GM18502 (cell line): Measurements from ENCODE around the gene CARMIL1.
A peak's percentile ranks its signal among the peaks of the same experiment; 100 is the strongest.
"Not testable (repeated sequence)": the region's sequence is repeated elsewhere in the genome, so short reads cannot be mapped to it uniquely, and the experiment has no call there.

Experiments used
- ATAC-seq: cut with Tn5 transposase; IDR thresholded peaks from one replicate; pipeline ENCODE4 v1.9.1; 2021; ENCODE audit warnings: mild to moderate bottlenecking; ENCODE audit not compliant: unreplicated experiment, poor library complexity

Gene CARMIL1

DNA sequence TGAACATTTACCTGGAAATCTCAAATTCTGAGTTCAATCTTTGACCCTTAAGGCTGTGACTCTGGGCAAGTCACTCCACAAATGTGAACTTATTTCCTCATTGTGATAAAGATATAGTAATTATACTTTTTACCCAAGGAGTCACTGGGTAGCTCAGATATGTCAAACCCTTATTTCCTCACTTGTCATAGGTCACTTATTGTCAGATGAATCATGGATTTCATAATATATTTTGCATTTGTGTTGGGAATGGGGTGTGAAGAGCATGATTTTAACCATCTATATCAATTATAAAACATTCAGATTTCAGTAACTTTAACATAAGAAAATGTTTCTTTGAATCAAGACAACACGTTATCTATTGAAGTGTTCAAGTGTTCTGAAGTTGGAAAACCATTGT is 3.7 kb upstream of the CARMIL1 start:
- ATAC-seq: no peak

DNA sequence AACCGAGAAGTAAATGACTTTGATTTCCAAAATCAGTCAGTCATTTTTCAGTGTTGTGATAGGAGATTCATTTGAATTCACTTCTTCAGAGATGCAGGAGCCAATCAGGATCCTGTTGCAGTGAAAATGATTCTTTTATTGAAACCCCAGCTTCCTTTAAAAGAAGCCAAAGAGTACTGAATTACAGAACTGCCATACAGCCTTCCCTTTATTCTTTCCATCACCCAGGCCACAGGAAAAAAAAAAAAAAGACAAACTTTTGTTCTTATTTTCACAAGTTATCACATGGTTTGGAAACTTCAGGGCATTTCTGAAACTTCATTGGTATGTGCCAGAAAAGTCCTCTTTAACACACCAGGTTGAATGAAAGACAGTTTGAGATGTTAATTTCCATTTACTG is 1.8 kb upstream of the CARMIL1 start:
- no peak for ATAC-seq

DNA sequence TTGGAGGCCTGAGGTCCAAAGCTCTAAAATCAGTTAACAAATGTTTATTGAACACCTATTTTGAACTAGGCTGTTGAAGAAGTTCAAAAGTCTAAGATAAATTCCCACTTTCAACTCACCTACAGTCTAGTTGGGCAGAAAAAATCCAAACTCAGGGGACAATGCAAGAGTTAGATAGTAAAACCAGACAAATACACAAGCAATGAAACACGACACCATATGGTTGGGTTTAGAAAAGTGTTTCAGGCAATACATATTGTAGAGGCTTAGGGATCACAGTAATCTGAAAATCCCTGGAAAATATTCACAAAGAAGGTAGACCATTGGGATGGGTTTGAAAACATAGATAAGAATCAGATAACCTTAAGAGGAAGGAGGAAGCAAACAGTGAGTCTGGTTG is 1.3 kb upstream of the CARMIL1 start:
- no peak for ATAC-seq

DNA sequence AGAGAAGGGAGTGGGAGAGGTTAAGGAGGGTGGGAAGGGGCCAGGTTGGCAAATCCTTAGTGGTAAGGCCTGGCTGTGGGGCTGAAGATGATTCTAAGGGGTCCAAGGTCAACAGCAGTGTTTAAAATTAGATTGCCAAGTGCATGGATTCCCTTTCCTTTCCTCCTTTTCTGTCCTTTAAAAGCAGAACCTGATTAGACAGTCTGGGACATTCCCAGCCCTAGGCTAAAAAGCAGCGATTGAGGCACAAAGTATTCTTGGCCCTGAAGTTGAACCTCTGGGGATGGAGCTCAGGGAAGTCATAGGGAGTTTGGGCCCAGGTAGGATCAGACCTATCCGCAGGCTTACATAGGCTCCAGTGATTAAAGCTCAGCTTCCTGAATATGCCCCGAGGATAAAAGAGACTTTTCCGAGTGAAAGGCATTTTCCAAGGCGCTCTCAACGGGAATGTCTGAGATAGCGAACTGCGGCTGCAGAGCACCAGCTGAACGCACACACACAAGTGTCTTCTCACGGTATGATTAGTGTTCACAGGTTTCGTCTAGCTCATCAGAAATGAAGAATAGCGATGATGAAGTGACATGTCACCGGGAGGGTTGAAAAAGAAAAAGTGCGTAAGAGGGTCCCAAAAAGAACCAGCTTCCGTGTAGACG is 787 bp upstream of the CARMIL1 start:
- peak; percentile 34 for ATAC-seq

DNA sequence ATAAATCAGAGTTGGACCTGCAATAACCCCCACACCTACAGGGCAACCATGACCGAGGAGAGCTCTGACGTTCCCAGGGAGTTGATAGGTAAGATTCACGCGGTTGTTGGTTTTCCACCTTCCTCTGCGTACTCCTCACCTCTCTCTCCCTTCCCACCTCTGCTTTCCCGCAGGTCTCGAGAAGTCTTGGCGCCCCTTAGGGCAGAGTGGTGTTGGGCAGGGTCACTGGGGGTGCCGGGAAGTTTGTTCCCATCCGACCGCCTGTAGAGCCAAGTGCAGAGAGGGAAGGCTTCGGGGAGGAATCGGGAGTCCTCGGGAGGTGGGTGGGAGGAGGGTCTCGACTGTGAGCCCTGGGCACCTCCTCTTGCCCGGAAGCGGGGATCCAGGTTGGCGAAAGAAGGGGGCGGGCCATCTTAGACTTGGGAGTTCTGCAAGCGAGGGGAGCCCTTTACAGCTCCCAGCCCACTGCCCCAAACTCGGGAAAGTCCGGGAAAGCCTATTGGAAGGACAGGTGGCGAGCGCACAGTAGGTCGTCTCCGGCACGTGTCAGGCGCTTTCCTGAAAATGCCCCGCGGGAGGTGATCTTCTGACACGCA is 672 bp downstream of the CARMIL1 start:
- ATAC-seq: no peak

DNA sequence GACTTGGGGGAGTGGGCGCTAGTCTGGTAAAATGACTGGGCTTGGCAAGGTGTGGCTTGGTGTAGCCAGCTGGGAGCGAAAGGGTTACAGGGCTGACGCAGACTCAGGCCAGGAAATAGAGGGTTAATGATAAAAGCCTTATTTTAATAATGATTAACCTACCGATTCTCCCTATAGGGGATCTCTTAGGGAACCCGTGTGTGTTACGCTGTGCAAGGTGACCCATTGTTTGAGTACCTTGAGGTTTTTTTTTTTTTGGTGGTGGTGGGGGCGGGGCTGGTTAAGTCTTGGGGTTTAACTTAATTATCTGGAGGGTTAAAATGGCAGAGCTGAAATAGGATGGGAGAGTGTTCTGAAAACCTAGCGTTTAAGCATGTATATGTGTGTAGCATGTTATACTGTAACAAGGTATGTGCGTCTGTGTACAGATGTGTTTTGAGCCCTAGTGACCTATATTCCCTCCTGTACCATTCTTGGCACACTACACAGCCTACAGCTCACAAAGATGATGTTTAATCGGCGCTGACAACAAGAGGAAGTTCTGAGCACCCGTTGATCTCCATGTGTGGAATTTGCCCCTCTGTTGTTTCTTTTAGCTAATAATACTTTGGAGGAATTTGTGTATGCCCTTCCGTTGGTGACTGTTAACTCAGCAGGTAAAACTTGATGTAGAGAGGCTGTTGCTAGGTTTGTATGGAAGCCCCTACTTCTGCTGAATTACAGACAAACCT is 1.3 kb downstream of the CARMIL1 start:
- no peak for ATAC-seq

DNA sequence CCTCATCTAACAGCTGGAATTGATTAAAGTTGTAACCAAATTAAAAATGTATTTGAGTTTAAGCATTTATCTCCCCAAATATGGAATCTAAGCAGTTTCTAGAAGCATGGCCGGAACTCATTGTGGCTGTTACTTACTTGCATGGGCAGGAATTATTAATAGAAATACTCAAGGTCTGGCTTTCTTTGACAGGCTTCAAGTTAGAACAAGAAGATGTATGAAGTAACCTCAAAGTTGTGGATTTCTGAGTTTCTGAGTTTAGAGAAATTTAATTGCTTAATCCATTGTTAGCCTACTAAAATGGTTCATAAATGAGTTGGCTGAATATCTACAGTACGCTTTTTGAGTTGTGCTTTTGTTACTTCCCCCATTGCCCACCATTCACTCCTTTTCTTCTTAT is 7.7 kb downstream of the CARMIL1 start:
- ATAC-seq: no peak

DNA sequence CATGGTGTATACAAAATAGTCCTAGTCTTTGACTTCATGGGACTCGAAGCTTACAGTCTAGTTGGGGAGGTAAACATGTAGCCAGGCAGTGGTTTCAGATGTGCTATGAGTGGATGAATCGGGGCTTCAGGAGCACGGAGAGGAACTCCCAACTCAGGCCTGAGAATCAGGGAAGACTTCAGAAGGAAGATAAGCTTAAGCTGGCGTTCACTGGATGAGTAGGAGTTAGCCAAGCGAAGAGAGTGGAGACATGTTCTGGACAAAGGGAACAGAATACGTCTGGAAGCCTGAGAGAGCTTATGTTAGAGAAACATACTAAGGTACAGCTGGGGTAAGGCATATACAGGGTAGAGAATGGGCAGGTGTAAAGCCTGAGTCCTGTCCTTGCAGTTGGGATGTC is 8.8 kb downstream of the CARMIL1 start:
- ATAC-seq: no peak

DNA sequence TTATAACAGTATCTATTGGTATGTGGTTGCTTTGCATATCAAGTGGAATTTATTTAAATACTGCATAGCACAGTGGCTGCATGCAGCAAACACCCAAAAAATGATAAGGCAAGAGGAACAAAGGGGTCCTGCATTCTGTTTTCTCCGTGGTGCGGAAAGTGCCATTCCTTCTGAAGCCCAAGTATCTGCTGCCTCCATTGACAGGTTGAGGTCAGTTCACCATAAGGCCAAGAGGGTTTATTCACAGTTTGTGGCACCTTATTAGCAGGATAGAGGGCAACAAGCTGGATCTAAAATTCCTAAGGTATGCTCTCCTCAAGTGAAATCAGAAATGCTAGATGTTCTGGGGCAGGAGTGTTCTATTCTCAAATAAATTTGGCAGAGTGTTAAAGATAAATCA is 9.3 kb downstream of the CARMIL1 start:
- ATAC-seq: no peak

DNA sequence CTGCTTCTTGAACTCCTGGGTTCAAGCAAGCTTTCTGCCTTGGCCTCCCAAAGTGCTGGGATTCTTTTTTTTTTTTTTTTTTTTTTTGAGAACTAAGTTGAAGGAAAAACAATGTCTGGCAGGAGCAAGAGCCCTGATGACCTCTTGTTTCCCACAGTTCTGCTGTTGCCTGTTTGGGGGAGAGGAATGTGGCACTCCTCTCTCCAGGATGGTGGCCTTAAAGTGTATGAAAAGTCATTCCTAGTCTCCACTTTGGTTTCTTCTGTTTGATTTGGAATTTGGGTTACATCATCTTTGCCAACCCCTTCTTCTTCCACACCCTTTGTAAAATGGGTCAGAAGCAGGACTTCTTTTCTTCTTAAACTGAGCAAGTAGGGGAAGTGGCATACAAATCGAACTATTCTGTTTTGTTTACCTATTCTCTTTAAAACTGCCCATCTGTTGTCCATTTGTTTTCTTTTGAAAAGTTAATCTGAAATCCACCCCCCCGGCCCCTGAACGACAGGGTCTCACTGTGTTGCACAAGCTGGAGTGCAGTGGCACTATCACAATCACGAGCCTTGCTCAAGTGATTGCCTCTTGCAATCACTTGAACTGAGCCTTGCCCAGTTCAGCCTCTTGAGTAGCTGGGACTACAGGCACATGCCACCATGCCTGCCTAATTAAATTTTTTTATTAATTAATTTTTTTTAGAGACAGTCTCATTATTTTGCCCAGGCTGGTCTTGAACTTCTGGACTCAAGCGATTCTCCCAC is 11.3 kb downstream of the CARMIL1 start:
- no peak for ATAC-seq

DNA sequence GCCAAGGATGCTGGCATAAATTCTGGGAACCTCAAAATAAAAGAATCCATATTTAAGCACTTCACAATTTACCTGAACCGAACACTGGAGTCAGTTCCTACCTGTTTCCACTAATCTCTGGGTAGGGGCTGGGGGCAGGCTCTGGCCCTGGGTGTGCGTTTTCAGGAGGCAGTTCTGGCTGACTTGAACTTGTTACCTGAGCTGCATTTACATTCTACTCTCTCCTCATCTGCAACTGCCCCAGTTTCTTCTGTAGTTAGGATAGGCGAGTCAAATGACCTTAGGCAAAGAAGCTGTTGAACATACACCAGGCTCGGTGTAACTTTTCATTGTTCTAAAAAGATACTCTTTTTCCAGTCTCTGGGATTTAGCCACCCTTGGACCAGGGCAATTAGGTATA is 13.2 kb downstream of the CARMIL1 start:
- no peak for ATAC-seq

DNA sequence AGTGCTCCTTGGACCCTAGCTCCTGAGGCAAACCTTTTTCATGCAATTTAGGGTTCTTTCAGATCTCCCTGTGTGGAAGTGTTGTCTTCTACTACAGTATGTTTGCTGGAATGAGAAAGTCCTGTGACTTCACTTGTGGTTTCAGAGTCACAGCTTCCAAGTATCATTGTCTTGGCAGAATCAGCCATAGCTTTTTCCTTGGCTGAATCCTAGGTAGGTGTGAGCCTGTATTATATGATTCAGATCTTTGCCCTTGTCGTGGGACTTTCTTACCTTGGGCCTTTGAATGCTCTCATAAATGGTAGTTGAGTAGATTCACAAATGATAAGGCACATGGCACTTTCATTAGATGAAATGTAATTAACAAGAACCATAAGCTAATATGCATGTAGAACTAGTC is 16.5 kb downstream of the CARMIL1 start:
- ATAC-seq: no peak

DNA sequence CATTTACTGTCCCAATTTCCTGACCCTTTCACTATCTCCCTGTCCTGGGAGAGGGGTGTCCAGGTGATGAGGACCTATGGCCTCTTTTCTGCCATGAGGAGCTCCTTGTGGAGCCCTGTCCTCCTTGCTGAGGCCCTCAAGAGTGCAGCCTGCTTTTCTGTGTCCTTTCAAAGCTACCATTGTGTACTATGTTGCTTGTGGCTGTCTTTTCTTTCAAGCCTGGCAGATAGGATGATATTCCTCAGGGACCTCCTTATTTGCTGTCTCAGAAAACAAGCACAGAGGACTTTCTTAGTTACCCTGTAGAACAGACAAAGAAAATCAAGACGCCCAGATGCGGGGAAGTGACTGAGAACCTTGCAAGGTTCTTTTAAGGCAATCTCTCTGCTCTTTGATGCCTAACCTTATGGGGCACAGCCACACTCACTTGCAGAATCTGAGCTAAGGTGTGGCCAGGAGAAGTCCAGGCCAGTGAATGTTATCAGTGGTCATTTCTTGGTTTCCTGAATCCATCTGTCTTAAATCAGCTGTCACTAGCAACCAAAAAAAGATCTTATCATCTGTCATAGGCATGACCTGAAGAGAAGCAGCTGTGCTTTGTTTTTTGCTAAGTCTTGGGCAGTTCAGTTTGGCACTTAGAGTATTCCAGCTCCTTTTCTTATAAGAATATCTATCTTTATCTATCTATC is 17.2 kb downstream of the CARMIL1 start:
- no peak for ATAC-seq

DNA sequence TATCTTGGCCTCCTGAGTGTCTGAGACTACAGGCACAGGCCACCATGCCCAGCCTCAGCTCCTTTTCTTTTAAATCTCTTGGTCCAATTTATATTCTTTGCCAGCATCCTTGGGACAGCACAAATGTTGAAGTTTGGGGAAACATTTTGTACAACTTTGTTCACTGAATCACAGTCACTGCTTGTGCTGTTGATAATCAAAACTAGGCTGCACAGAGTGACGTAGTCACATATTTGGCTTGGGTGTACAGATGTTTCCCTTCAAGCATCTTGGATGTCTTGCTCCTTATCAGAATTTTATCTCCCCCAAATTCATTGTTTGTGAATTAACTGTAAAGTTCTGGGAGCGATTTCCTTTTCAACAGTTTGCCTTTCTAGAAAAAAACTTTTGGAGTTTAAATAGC is 17.9 kb downstream of the CARMIL1 start:
- no peak for ATAC-seq

DNA sequence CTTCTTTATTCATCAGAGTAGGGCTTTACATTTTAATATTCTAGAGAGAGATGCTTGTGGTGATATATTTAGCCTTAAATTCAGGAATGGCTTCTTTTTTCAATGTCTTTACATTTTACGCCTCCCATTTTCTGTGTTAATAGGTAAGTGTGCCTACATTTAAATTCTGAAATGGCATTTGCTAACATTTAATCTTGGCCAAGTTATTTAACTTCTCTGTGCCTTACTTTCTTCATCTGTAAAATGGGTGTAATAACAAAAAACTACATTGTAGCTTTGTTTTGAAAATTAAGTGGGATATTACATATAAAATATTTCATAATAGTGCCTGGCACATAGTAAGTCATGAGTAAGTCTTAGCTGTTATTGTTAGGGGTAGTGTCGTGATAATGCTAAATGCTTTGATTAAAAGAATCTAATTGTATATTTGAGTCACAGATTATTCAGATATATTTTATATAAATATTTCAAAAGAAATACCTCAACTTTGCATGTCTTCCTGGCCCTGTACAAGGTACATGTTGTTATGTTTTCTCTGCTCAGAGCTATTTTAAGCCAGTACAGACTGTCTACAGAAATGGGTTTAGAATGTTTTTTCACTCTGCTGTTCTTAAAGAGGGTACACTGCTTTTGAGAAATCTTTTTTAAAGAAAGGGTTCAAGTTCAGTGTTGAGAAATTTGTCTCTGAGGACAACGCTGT is 18.8 kb downstream of the CARMIL1 start:
- ATAC-seq: no peak

DNA sequence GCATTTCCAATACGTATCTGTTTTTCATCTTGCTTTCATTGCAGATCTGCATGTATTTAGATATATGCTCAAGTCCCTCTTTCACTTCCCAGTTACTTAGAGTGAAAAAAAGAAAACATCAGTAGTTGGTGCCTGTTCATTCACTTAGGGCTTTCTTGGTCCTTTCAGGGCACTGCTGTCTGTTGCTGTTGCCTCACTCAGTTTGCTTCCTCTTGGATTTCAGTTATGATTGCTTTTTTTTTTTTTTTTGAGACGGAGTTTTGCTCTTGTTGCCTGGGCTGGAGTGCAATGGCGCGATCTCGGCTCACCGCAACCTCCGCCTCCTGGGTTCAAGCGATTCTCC is 19.3 kb downstream of the CARMIL1 start:
- ATAC-seq: not testable (repeated sequence)

DNA sequence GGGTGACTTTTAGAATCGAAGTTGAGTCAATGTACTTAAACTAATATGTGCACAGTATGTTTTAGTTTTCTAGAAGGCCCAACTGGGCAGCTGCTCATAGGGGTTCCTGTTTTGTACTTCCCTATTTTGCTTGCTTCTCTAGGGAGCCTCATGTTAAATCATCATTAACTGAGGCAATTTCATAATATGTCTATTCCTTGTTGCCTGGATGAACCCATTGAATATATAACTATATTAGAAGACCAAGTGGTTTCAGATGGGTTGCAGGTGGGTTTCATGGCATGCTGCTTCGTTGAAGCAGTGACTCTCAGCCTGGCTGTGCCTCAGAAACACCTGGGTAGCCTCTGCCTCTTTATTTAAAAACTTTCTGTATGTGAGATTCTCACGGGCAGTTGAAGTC is 22.2 kb downstream of the CARMIL1 start:
- peak; percentile 60 for ATAC-seq

DNA sequence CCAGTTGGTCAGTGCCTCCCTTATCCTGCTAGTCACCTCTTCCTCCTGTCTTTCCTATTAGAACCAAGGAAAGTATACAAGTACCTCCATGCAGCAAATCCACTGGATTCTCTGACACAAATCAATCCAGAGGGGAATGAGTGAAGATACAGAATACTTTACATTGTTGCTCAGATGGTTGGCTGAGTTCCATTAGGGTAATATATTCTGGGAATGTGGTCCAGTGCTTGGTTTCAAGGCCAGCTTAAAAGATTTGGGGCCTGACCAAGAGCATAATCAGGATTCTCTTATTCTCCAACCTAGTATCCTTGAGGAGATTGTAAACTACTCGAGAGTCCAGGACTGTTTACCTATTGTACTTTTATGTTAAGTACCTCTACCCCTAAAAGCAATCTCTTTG is 23.0 kb downstream of the CARMIL1 start:
- no peak for ATAC-seq

DNA sequence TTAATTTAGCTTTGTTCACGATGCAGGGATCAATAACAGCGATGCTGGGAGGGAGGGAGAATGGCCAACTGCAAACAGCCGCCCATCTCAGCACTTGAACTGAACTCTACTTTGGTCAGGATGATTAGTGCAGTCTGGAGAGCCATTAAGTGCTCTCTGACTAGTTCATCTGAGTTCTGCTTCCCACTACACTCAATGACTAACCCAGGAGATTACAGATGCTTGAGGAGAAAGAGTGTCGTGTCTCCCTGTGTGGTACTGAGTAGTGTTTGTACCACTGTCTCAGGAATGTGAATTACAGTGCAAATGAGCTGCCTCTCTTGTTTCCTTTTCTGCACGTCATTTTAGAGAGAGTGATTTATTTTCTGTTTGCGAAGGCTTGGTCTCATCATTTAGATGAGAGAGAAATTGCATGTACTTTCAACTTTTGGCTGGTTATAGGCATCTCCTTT is 23.5 kb downstream of the CARMIL1 start:
- ATAC-seq: no peak

DNA sequence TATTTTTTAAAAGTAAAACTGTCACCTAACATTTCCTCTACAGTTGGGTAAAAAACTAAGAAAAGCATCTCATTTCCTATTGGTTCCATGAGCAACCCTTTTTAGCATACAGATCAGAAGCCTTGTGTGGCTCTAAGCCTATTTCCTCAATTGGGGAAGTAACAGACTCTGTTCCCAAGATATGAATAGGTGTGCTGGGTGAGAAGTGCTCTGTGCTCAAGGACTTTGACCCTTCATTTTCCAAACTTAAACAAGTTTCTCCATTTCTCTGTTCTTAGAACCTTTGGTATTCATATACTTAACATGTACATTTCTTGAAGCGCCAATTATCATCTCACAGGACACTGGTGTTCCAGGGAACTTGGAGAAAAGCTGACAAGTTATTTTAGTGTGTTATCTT is 24.1 kb downstream of the CARMIL1 start:
- no peak for ATAC-seq
